Lower leg skin (tissue), 3 donors: Measurements from ENCODE around the gene LYZL1.

Source experiments
- CTCF ChIP-seq, 3 donors: fragments of 450-650 bp; IDR thresholded peaks; one replicate each; pipeline ENCODE4 v1.5.1; 2016; ENCODE audit warnings: antibody characterized with exemption in 3 of 3, mild to moderate bottlenecking in 3 of 3, moderate library complexity in 2 of 3
- POLR2A ChIP-seq, 2 donors: fragments of 450-650 bp; IDR thresholded peaks; one replicate each; pipeline ENCODE4 v1.6.1; 2016 to 2017; ENCODE audit warnings: antibody characterized with exemption in 2 of 2, mild to moderate bottlenecking in 1 of 2, moderate library complexity in 1 of 2

GRCh38 chr10:29314726-29315125 is 25.9 kb downstream of the LYZL1 start:
- TF ChIP-seq CTCF (IDR thresholded peaks at IDR 0.05) (no peak), POLR2A (IDR thresholded peaks at IDR 0.05) (no peak)
